SK-N-SH (cell line): ENCODE data around the gene FAM83F.

Source experiments
- CTCF ChIP-seq: fragments of 200-600 bp; sonication (generic); IDR thresholded peaks from 2 replicates; pipeline ENCODE4 v1.6.1; 2017; ENCODE audit warnings: antibody characterized with exemption, mild to moderate bottlenecking, moderate library complexity
- FOSL2 ChIP-seq: IDR thresholded peaks from 2 replicates; pipeline ENCODE4 v1.4.0; 2012; ENCODE audit warnings: low read depth, mild to moderate bottlenecking, moderate library complexity, borderline replicate concordance
- GABPA ChIP-seq: IDR thresholded peaks from 2 replicates; pipeline ENCODE4 v1.4.0; 2012; ENCODE audit warnings: low read depth, mild to moderate bottlenecking
- MXI1 ChIP-seq: IDR thresholded peaks from 2 replicates; pipeline ENCODE4 v1.6.1; 2012; ENCODE audit warnings: mild to moderate bottlenecking, low read depth, low read length, improper control_type of control experiment
- NFIC ChIP-seq: IDR thresholded peaks from 2 replicates; pipeline ENCODE4 v1.4.0; 2012; ENCODE audit warnings: borderline replicate concordance
- POLR2AphosphoS5 ChIP-seq: IDR thresholded peaks from 2 replicates; pipeline ENCODE4 v1.6.1; 2012; ENCODE audit warnings: low read depth, low read length
- RAD21 ChIP-seq: IDR thresholded peaks from 2 replicates; pipeline ENCODE4 v1.6.1; 2012; ENCODE audit warnings: mild to moderate bottlenecking, low read length
- RFX5 ChIP-seq: IDR thresholded peaks from 2 replicates; pipeline ENCODE4 v1.6.1; 2012; ENCODE audit warnings: mild to moderate bottlenecking, improper control_type of control experiment, low read length
- SIN3A ChIP-seq: IDR thresholded peaks from 2 replicates; pipeline ENCODE4 v1.6.1; 2012; ENCODE audit warnings: low read depth, mild to moderate bottlenecking, low read length, moderate library complexity, borderline replicate concordance
- SMC3 ChIP-seq: IDR thresholded peaks from 2 replicates; pipeline ENCODE4 v1.6.1; 2012; ENCODE audit warnings: low read depth, low read length, improper control_type of control experiment
- TAF1 ChIP-seq: IDR thresholded peaks from 2 replicates; pipeline ENCODE4 v1.6.1; 2012; ENCODE audit warnings: low read depth, mild to moderate bottlenecking, low read length, moderate library complexity, borderline replicate concordance
- TCF12 ChIP-seq: IDR thresholded peaks from 2 replicates; pipeline ENCODE4 v1.4.0; 2012
- YY1 ChIP-seq: IDR thresholded peaks from 2 replicates; pipeline ENCODE4 v1.4.0; 2012; ENCODE audit warnings: low read depth, mild to moderate bottlenecking
- ZBTB33 ChIP-seq: IDR thresholded peaks from 2 replicates; pipeline ENCODE4 v1.4.0; 2012; ENCODE audit warnings: low read depth, borderline replicate concordance

- TF ChIP-seq CTCF = no peak
- no peak for TF ChIP-seq TAF1
- TF ChIP-seq TCF12 = no peak
- TF ChIP-seq ZBTB33 = no peak
- no peak for TF ChIP-seq SMC3
- TF ChIP-seq FOSL2 = no peak
- no peak for TF ChIP-seq RFX5
- no peak for TF ChIP-seq POLR2AphosphoS5
- TF ChIP-seq GABPA = no peak
- TF ChIP-seq MXI1 = no peak
- TF ChIP-seq NFIC = no peak
- no peak for TF ChIP-seq YY1
- no peak for TF ChIP-seq RAD21
- TF ChIP-seq SIN3A = no peak
Observed at GRCh38 chr22:40028098-40028425, 33.3 kb downstream of the FAM83F start.
